OCI-LY1 (cell line): ENCODE measurements around the gene TNS3.

Experiments
- H2AFZ ChIP-seq: fragments of 200-600 bp; sonication (generic), shearing (Covaris generic); 2 replicates; pipeline ENCODE4 v1.6.0; 2014; ENCODE audit warnings: antibody characterized with exemption, mild to moderate bottlenecking, low read length
- H3F3A ChIP-seq: fragments of 200-600 bp; sonication (generic), shearing (Covaris generic); 2 replicates; pipeline ENCODE4 v1.6.0; 2014; ENCODE audit warnings: mild to moderate bottlenecking, antibody characterized with exemption, low read length, moderate library complexity; ENCODE audit not compliant: insufficient read depth
- H3K27ac ChIP-seq: fragments of 200-600 bp; sonication (generic); 2 replicates; pipeline ENCODE4 v1.5.1; 2014; ENCODE audit warnings: low read length, mixed run types, mild to moderate bottlenecking, low read depth; ENCODE audit not compliant: poor library complexity, severe bottlenecking
- H3K27me3 ChIP-seq: fragments of 200-600 bp; sonication (generic); 2 replicates; pipeline ENCODE4 v1.6.0; 2014; ENCODE audit warnings: antibody characterized with exemption, mild to moderate bottlenecking, low read length, moderate library complexity; ENCODE audit not compliant: insufficient read depth
- H3K36me3 ChIP-seq: fragments of 200-600 bp; sonication (generic); 2 replicates; pipeline ENCODE4 v1.6.1; 2014; ENCODE audit warnings: mild to moderate bottlenecking, antibody characterized with exemption, low read length, moderate library complexity, mixed read lengths; ENCODE audit not compliant: insufficient read depth
- H3K4me1 ChIP-seq: fragments of 200-600 bp; sonication (generic); 2 replicates; pipeline ENCODE4 v1.5.1; 2014; ENCODE audit warnings: mild to moderate bottlenecking, low read length, moderate library complexity; ENCODE audit not compliant: insufficient read depth, severe bottlenecking
- H3K4me2 ChIP-seq: fragments of 200-600 bp; sonication (generic), shearing (Covaris generic); 2 replicates; pipeline ENCODE4 v1.6.1; 2014; ENCODE audit warnings: low read length
- H3K4me3 ChIP-seq: fragments of 200-600 bp; sonication (generic); 2 replicates; pipeline ENCODE4 v1.5.1; 2014; ENCODE audit warnings: low read length, low read depth, mild to moderate bottlenecking, mixed read lengths; ENCODE audit not compliant: poor library complexity, severe bottlenecking
- H3K79me2 ChIP-seq: fragments of 200-600 bp; shearing (Covaris generic); 2 replicates; pipeline ENCODE4 v1.6.1; 2016; ENCODE audit warnings: mixed run types, low read length, mixed read lengths; ENCODE audit not compliant: insufficient read depth
- H3K9ac ChIP-seq: fragments of 200-600 bp; sonication (generic), shearing (Covaris generic); 2 replicates; pipeline ENCODE4 v1.6.1; 2014; ENCODE audit warnings: mild to moderate bottlenecking, low read length, mixed read lengths
- H3K9me2 ChIP-seq: fragments of 200-600 bp; sonication (generic), shearing (Covaris generic); 2 replicates; pipeline ENCODE4 v1.6.1; 2014; ENCODE audit warnings: low read depth, mild to moderate bottlenecking, low read length, mixed read lengths
- H3K9me3 ChIP-seq: fragments of 200-600 bp; shearing (Covaris generic); 2 replicates; pipeline ENCODE4 v1.6.1; 2014; ENCODE audit warnings: low read length, mixed read lengths
- H4K20me1 ChIP-seq: fragments of 200-600 bp; sonication (generic), shearing (Covaris generic); 2 replicates; pipeline ENCODE4 v1.6.0; 2016; ENCODE audit warnings: mild to moderate bottlenecking, low read length; ENCODE audit not compliant: insufficient read depth
- EZH2 ChIP-seq: fragments of 200-600 bp; sonication (generic), shearing (Covaris generic); IDR thresholded peaks from 2 replicates; pipeline ENCODE4 v1.8.0; 2017; ENCODE audit warnings: borderline replicate concordance, mixed run types, mild to moderate bottlenecking, antibody characterized with exemption, low read length, moderate library complexity, mixed read lengths
- TF ChIP-seq, protein P1 (sequence below): fragments of 200-600 bp; sonication (generic), shearing (Covaris generic); IDR thresholded peaks from 2 replicates; pipeline ENCODE4 v1.5.1; 2017; ENCODE audit warnings: mild to moderate bottlenecking, antibody characterized with exemption, low read length, moderate library complexity, mixed read lengths

TNS3 gene

GRCh38 chr7:47340517-47340916 is 241.4 kb downstream of the TNS3 start:
- TF ChIP-seq, protein P1, sequence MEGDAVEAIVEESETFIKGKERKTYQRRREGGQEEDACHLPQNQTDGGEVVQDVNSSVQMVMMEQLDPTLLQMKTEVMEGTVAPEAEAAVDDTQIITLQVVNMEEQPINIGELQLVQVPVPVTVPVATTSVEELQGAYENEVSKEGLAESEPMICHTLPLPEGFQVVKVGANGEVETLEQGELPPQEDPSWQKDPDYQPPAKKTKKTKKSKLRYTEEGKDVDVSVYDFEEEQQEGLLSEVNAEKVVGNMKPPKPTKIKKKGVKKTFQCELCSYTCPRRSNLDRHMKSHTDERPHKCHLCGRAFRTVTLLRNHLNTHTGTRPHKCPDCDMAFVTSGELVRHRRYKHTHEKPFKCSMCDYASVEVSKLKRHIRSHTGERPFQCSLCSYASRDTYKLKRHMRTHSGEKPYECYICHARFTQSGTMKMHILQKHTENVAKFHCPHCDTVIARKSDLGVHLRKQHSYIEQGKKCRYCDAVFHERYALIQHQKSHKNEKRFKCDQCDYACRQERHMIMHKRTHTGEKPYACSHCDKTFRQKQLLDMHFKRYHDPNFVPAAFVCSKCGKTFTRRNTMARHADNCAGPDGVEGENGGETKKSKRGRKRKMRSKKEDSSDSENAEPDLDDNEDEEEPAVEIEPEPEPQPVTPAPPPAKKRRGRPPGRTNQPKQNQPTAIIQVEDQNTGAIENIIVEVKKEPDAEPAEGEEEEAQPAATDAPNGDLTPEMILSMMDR = no peak
- no peak for TF ChIP-seq EZH2
- Histone ChIP-seq H3F3A (no peaks in the 10 kb centered on the region), H3K9me3 (no peaks in the 10 kb centered on the region)

GRCh38 chr7:47338026-47338425 is 243.9 kb downstream of the TNS3 start:
- Histone ChIP-seq H4K20me1 (no peaks in the 10 kb centered on the region), H3K9ac (no peak overlapping the region), H3K27ac (no peak overlapping the region), H3F3A (no peaks in the 10 kb centered on the region), H3K4me3 (no peak overlapping the region), H2AFZ (no peak overlapping the region), H3K27me3 (no peaks in the 10 kb centered on the region), H3K9me3 (no peaks in the 10 kb centered on the region), H3K4me1 (no peaks in the 10 kb centered on the region), H3K36me3 (peaks cover 86% of the 10 kb centered on the region), H3K79me2 (no peaks in the 10 kb centered on the region), H3K9me2 (no peaks in the 10 kb centered on the region), H3K4me2 (no peak overlapping the region)
- no peak for TF ChIP-seq EZH2

More at GRCh38 chr7:47340517-47340916, 241.4 kb downstream of the TNS3 start:
- H3K9me2 ChIP-seq = no peaks in the 10 kb centered on the region
- H3K27me3 ChIP-seq = no peaks in the 10 kb centered on the region
- H3K4me2 ChIP-seq = no peak overlapping the region
- H3K4me1 ChIP-seq = no peaks in the 10 kb centered on the region
- H2AFZ ChIP-seq = no peak overlapping the region
- H3K9ac ChIP-seq = no peak overlapping the region
- no peaks in the 10 kb centered on the region for H4K20me1 ChIP-seq
- H3K4me3 ChIP-seq = no peak overlapping the region
- H3K36me3 ChIP-seq = peaks cover 91% of the 10 kb centered on the region
- no peaks in the 10 kb centered on the region for H3K79me2 ChIP-seq
- no peak overlapping the region for H3K27ac ChIP-seq

- no peaks in the 10 kb centered on the region for H3F3A ChIP-seq
- TF ChIP-seq EZH2 = no peak
- TF ChIP-seq, protein P1 = no peak
- no peaks in the 10 kb centered on the region for H3K4me1 ChIP-seq
- no peaks in the 10 kb centered on the region for H3K79me2 ChIP-seq
- H3K36me3 ChIP-seq = peaks cover 86% of the 10 kb centered on the region
- no peak overlapping the region for H3K4me3 ChIP-seq
- no peaks in the 10 kb centered on the region for H4K20me1 ChIP-seq
- H3K9ac ChIP-seq = no peak overlapping the region
- no peaks in the 10 kb centered on the region for H3K9me3 ChIP-seq
- H3K27me3 ChIP-seq = no peaks in the 10 kb centered on the region
- H3K27ac ChIP-seq = no peak overlapping the region
- H2AFZ ChIP-seq = no peak overlapping the region
- no peak overlapping the region for H3K4me2 ChIP-seq
- no peaks in the 10 kb centered on the region for H3K9me2 ChIP-seq
Measured at GRCh38 chr7:47337531-47337930, 244.4 kb downstream of the TNS3 start.
